Mucosa of descending colon (tissue), 3 donors: ENCODE data around the gene ROBO1. TPM values are rescaled to one million over a fixed set of nuclear protein-coding genes. Genes with fewer than 3 reads are reported as not detected.

Experiments used
- ATAC-seq: fragments of 200-7000 bp; cut with Tn5 transposase; one replicate; pipeline ENCODE4 v1.9.1; 2020; ENCODE audit warnings: mild to moderate bottlenecking, moderate library complexity
- DNase-seq, 3 donors: peaks; one replicate each; pipeline ENCODE4 v3.0.0-alpha.2; 2020
- H3K36me3 ChIP-seq: fragments of 200-600 bp; one replicate; pipeline ENCODE4 v1.8.0; 2021; ENCODE audit warnings: low read depth, mild to moderate bottlenecking
- H3K4me1 ChIP-seq: fragments of 200-600 bp; one replicate; pipeline ENCODE4 v1.8.0; 2021; ENCODE audit warnings: low read depth, mild to moderate bottlenecking
- H3K4me3 ChIP-seq: fragments of 200-600 bp; one replicate; pipeline ENCODE4 v1.8.0; 2021; ENCODE audit warnings: mild to moderate bottlenecking
- H3K9me3 ChIP-seq: fragments of 200-600 bp; one replicate; pipeline ENCODE4 v1.8.0; 2021; ENCODE audit warnings: mild to moderate bottlenecking
- CTCF ChIP-seq: fragments of 200-600 bp; IDR thresholded peaks from one replicate; pipeline ENCODE4 v1.8.0; 2022; ENCODE audit warnings: antibody characterized with exemption, mild to moderate bottlenecking
- intact Hi-C, 2 donors: fragments of 100-400 bp; cut with DNase I in 1 of 2; cut with micrococcal nuclease in 1 of 2; formaldehyde crosslinking; loops; one replicate each; pipeline versions ENCODE4 v1.11.0 to v1.11.1; 2022; cut with DNase I, micrococcal nuclease
- total RNA-seq, 3 donors: library from RNA; stranded (reverse); fragmentation: NEBNext Ultra II Directional in 2 of 3; extraction: Animal tissue kit (Norgen Biotek cat#: 25700) in 2 of 3; gene quantifications; one replicate each; pipeline versions ENCODE4 v1.2.1 to v1.2.4, GENCODE V29; 2021 to 2023
- donor health status: DM: no; HTN: no; CAD: no; lungs with moderate emphysema.
- donor health status: DM: no; HTN: no; CAD: no.
- donor health status: DM: no; HTN: yes; CAD: no.

ROBO1 gene
- total RNA-seq, 3 donors from 2014 or later, result 4.3 to 22.7 (median 10.1) TPM

DNA sequence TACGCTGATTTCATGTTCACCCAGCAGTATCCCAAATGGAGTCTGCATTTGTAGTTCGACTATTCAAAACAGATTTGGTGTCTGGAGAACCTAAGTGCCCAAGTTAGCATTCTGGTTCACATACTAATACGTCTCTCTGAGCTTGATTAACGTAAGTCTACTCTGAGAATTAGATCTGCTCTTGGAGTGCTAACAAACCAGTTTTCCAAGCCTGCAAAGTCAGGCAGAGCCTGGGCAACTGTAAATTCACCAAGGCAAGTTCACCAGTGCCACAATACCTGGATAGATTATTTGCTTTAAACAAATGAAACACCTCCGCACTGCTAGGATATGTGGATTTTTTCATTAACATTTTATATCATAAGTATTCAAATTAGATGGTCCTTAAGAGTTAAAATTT lies 912.6 kb downstream of the ROBO1 start:
- Histone ChIP-seq H3K9me3 (no peaks in the 10 kb centered on the region), H3K4me3 (no peak overlapping the region), H3K36me3 (no peaks in the 10 kb centered on the region), H3K4me1 (no peaks in the 10 kb centered on the region)
- intact Hi-C loops, result no loop called here
- no peak for DNase-seq
- no peak for ATAC-seq
- no peak for TF ChIP-seq CTCF

DNA sequence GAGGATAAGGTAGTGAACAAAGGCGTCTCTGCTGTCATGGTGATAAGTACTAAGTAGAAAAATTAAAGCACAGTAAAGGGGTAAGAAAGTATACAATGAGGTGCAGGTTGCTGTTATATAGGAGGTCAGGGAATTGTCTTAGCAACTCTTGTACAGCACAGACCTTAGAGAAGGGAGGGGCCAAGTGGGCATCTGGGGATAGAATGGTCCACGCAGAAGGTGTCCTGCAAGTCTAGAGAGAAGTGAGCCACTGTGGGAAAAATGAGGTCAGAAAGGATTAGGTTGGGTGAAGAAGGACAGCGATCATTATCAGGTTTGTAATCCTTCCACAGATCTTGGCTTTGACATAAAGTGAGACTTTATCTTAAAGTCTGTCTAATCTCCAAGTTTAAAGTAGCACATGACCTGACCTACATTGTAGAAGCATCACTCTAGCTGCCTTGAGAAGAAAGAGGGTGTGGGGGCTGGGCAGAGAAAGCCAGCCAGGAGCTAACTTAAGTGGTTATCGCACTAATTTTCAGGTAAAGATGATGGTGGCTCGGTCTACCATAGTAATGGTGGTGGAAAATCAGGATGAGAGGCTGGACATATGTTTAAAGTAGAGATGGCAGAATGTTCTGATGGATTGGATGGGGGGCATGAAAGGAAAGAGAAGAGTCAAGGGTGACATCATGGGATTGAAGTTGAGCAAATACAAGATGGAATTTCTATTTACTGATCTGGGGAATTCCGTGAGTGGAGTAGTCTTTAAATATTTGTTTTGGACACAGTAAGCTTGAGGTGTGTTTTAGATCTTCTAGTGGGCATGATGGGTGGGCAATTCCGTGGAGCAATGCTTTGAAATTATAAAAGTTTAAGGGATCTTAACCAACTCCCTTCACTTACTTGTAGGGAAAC lies 919.2 kb downstream of the ROBO1 start:
- Histone ChIP-seq H3K4me1 (no peaks in the 10 kb centered on the region), H3K36me3 (no peaks in the 10 kb centered on the region), H3K9me3 (no peaks in the 10 kb centered on the region), H3K4me3 (no peak overlapping the region)
- ATAC-seq, result no peak
- intact Hi-C loops, result no loop called here
- DNase-seq, result no peak
- TF ChIP-seq CTCF, result no peak

GRCh38 chr3:78847603-78848002 lies 920.2 kb downstream of the ROBO1 start:
- ATAC-seq, result no peak
- H3K4me3 ChIP-seq, result no peak overlapping the region
- H3K4me1 ChIP-seq, result no peaks in the 10 kb centered on the region
- TF ChIP-seq CTCF, result no peak
- no peaks in the 10 kb centered on the region for H3K9me3 ChIP-seq
- intact Hi-C loops, result no loop called here
- DNase-seq, result no peak
- H3K36me3 ChIP-seq, result no peaks in the 10 kb centered on the region

DNA sequence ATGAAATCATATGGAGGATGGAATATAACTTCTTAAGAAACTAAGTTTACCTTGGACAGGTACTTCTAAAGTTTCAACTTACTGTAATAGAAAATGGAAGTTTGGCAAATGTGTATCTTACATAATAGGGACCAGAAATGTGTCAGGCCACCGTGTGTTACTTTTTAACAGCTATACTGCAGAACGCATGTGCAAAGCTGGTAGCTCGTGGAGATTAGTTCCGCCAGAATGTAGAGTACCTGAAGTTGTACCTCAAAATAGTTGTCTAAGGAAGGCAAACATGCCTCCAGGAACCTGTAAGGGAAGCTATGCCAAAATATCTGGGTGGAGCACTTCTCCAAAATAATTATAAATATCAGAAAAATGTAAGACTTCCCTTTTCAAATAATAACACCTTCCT lies 920.6 kb downstream of the ROBO1 start:
- Histone ChIP-seq H3K36me3 (no peaks in the 10 kb centered on the region), H3K4me3 (no peak overlapping the region), H3K9me3 (no peaks in the 10 kb centered on the region), H3K4me1 (no peaks in the 10 kb centered on the region)
- DNase-seq, result no peak
- TF ChIP-seq CTCF, result no peak
- intact Hi-C loops, result no loop called here
- no peak for ATAC-seq

DNA sequence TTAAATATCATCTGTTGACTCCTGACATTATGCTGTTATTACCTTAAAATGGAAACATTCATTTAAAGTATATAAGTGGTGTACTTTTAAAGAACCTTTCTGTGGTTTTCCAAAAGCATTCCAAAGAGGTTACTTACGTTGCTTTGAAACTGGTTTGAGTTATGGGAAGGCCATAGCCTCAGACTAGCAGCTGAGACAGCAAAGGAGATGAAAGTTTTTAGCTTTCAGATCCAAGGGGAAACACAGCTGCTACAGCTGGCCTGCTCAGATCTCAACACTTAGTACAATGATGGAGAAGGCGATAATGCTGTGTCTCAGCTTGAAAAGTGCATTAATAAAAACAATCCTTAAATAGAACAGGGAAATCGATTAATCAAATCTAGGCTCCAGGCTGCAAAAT lies 921.1 kb downstream of the ROBO1 start:
- intact Hi-C loops, result no loop called here
- DNase-seq (no peak), ATAC-seq (no peak)
- no peak for TF ChIP-seq CTCF
- Histone ChIP-seq H3K36me3 (no peaks in the 10 kb centered on the region), H3K4me3 (no peak overlapping the region), H3K9me3 (no peaks in the 10 kb centered on the region), H3K4me1 (no peaks in the 10 kb centered on the region)
